GM21423 (cell line): Measurements from ENCODE around the gene RNF150.
"Not testable (repeated sequence)": the region's sequence is repeated elsewhere in the genome, so short reads cannot be mapped to it uniquely, and the experiment has no call there.

Source experiments
- ATAC-seq: cut with Tn5 transposase; IDR thresholded peaks from one replicate; pipeline ENCODE4 v1.9.1; 2021; ENCODE audit warnings: mild to moderate bottlenecking, moderate library complexity; ENCODE audit not compliant: unreplicated experiment

Gene RNF150

GRCh38 chr4:141079393-141079930 lies 53.8 kb downstream of the RNF150 start:
- ATAC-seq, result no peak

DNA sequence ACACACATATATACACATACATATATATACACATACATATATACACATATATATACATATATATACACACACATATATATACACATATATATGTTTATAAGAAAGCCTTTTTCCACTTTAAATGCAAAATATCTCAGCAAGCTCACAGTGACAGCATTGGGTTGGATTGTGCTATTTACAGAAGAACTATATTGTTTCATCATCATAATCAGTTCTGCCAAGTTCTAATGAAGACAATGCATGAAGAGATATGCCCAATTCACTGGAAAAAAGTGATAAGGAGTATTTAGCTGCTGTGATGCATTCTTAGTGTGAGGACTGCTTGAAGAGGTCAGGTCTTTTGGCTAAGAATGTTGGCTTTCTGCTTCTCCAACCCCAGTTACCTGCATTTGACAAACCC lies 54.4 kb downstream of the RNF150 start:
- ATAC-seq, result no peak

DNA sequence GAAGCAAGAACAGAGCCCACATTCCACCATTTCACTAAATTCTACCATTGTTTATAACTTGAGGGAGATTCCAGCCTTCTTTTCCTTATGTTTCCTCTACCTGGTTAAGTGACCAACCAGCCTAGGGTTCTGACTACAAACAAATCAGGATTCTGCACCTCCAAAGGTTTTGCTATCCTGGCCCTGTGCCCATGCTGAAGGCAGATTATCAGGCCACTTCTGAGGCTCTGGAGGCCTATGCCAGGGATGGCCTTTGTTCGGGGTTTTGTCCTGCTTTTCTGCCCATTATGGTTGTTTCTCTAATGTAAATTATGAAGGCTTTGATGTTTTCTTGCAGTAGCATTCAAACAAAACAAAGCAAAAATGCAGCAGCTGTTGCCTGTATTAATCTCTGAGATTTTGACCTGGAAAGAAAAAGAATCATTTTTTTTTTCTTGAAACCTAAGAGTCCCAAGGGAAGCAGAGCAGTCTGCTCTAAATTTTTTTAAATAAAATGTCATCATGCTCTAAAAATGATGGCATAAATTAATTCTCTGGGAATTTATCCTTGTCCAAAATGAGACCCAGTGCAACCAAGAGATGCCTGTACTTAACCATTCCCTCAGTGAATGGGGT lies 55.6 kb downstream of the RNF150 start:
- ATAC-seq, result no peak

DNA sequence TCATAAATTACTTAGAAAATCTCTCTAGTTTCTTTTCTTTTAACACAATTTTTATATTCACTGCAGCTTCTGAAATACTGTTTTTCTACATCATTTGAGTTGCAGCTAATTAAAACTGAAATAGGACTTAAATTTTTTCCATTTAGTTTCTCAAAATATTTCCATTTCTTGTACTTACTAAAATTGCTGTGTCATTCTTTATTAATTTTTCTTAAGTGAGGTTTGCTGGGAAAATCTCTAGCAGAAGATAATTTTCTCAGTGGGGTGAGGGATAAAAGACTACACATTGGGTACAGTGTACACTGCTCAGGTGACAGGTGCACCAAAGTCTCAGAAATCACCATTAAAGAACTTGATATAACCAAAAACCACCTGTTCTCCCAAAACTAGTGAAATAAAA lies 57.7 kb downstream of the RNF150 start:
- ATAC-seq, result no peak

- no peak for ATAC-seq
Measured at GRCh38 chr4:141074098-141074878, 59.0 kb downstream of the RNF150 start.

GRCh38 chr4:141066690-141067089 lies 66.6 kb downstream of the RNF150 start:
- no peak for ATAC-seq

GRCh38 chr4:141065872-141066271 lies 67.4 kb downstream of the RNF150 start:
- no peak for ATAC-seq

DNA sequence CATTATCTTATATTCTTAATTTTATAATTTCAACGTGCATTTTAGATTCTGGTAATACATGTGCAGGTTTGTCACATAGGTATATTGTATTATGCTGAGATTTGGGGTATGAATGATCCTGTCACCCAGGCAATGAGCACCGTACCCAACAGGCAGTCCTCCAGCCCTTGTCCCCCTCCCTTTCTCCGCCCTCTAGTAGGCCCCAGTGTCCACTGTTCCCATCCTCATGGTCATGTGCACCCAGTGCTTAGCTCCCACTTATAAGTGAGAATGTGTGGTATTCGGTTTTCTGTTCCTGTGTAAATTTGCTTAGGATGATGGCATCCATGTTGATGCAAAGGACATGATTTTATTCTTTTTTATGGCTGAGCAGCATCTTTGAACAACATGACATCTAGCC lies 70.6 kb downstream of the RNF150 start:
- ATAC-seq, result no peak

- no peak for ATAC-seq
Measured at GRCh38 chr4:141058591-141059512, 74.4 kb downstream of the RNF150 start.

DNA sequence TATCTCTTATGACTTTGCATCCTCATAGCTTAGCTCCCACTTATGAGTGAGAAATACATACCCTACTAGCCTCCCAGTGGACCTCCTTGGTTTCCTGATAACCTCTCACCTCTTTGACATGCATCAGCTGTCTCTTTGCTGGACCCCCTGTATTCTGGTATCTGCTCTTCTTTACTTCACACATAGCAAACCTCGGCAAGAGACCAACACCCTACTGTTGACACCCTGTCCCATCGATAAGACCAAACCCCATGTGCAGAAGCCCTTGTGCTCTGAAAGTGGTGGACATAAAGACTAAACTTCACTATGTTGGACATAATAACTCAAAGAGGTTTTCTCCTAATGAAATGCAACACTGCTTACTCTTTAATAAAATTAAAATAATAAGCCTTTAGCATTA lies 75.7 kb downstream of the RNF150 start:
- ATAC-seq, result no peak

- ATAC-seq, result no peak
Measured at GRCh38 chr4:141056473-141056872, 76.8 kb downstream of the RNF150 start.

- no peak for ATAC-seq
Measured at GRCh38 chr4:141054446-141054845, 78.8 kb downstream of the RNF150 start.

- not testable (repeated sequence) for ATAC-seq
Measured at GRCh38 chr4:141050999-141051398, 82.3 kb downstream of the RNF150 start.

GRCh38 chr4:141047228-141047884 lies 85.9 kb downstream of the RNF150 start:
- no peak for ATAC-seq

DNA sequence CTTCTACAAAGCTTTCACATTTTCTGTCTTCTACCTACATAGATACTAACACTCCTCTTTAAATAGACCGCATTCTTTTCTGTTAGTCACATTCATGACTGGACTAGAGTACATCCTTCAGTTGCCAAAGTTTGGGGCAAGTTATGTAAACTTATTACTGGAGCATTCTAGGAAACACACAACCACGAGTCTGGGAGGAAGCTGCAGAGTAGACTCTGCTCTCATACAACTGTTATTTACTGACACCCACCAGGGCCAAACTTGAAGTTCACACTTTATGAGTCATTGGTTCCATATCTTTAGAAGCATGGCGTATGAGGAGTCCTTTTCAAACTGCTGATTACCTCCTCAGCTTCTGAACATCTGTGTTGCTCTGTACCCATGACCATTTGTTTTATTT lies 87.0 kb downstream of the RNF150 start:
- ATAC-seq, result no peak

- ATAC-seq, result no peak
Measured at GRCh38 chr4:141045848-141046247, 87.4 kb downstream of the RNF150 start.

GRCh38 chr4:141041021-141041476 lies 92.2 kb downstream of the RNF150 start:
- no peak for ATAC-seq

DNA sequence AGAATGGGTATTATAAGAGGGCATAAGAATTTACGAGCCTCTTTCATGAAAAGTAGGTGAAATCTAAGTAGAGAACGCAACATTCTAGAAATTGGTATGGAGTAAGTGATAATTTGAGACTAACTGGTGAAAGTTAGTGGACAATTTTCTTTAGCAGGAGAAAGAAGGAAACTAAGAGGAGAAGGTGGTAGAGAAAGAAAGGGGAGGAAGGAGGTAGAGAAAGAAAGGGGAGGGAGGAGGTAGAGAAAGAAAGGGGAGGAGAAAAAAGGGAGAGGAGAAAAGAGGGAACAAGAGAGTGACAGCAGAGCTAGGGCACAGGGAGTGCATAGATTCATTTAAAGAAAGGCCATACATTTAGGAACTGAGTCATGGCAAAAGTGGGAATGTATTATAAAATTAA lies 94.1 kb downstream of the RNF150 start:
- ATAC-seq, result no peak

- no peak for ATAC-seq
Measured at GRCh38 chr4:141038428-141038827, 94.8 kb downstream of the RNF150 start.

DNA sequence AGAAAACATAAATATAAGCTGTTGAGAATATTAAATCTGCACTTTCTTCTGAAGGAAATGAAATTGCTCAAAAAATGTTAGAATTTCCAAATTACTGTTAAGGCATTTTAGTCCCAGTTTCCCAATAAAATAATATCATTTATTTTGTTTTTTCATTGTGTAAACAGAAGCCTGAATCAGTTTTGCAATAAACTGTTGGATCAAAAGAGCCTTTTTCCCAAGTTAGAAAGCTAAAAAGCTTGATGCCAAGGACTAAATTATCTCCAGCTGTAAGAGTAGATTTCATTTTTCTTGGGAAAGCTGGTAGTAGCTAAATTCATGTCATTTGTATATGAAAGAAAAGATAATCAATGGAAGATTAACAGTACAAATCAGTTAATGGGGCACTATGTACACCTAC lies 95.8 kb downstream of the RNF150 start:
- ATAC-seq, result no peak

- no peak for ATAC-seq
Measured at GRCh38 chr4:141036786-141037185, 96.5 kb downstream of the RNF150 start.
